NCI-H146 treated with DMSO at 0.1 percent for 48 hours (cell line): ENCODE measurements around the gene ZNF91.
"Not testable (repeated sequence)": the region's sequence is repeated elsewhere in the genome, so short reads cannot be mapped to it uniquely, and the experiment has no call there.

ENCODE experiments used
- DNase-seq: peaks from one replicate; lab custom pipeline; 2025; ENCODE audit not compliant: unreplicated experiment; lab: John Stamatoyannopoulos, UW

ZNF91 gene

GRCh38 chr19:23395041-23395721, at the start of gene ZNF91:
Gene ZNF91, minus strand, starts transcription at chr19:23395471. Its CDS starts 117 bp downstream, at chr19:23395354.
- DNase-seq: peak; percentile 97

- DNase-seq: no peak
Observed at GRCh38 chr19:23440791-23441190, 45.5 kb upstream of the ZNF91 start.

- DNase-seq: no peak
Observed at GRCh38 chr19:23440207-23440606, 44.9 kb upstream of the ZNF91 start.

GRCh38 chr19:23439623-23440022, 44.4 kb upstream of the ZNF91 start:
- no peak for DNase-seq

- DNase-seq: no peak
Observed at GRCh38 chr19:23437901-23438300, 42.6 kb upstream of the ZNF91 start.

GRCh38 chr19:23436944-23437343, 41.7 kb upstream of the ZNF91 start:
- no peak for DNase-seq

GRCh38 chr19:23436318-23436717, 41.0 kb upstream of the ZNF91 start:
- no peak for DNase-seq

- DNase-seq: no peak
Observed at GRCh38 chr19:23420824-23421223, 25.6 kb upstream of the ZNF91 start.

- not testable (repeated sequence) for DNase-seq
Observed at GRCh38 chr19:23419261-23419660, 24.0 kb upstream of the ZNF91 start.

GRCh38 chr19:23415561-23416191, 20.4 kb upstream of the ZNF91 start:
- DNase-seq: peak; percentile 83

GRCh38 chr19:23415034-23415433, 19.8 kb upstream of the ZNF91 start:
- DNase-seq: no peak

GRCh38 chr19:23410155-23410554, 14.9 kb upstream of the ZNF91 start:
- no peak for DNase-seq

GRCh38 chr19:23409392-23410048, 14.2 kb upstream of the ZNF91 start:
- DNase-seq: peak; percentile 18

- no peak for DNase-seq
Observed at GRCh38 chr19:23407616-23408133, 12.4 kb upstream of the ZNF91 start.

GRCh38 chr19:23406721-23407120, 11.4 kb upstream of the ZNF91 start:
- no peak for DNase-seq

GRCh38 chr19:23406091-23406490, 10.8 kb upstream of the ZNF91 start:
- no peak for DNase-seq

GRCh38 chr19:23404676-23405075, 9.4 kb upstream of the ZNF91 start:
- DNase-seq: no peak

- DNase-seq: peak; percentile 32
Observed at GRCh38 chr19:23403581-23404324, 8.5 kb upstream of the ZNF91 start.

GRCh38 chr19:23403052-23403451, 7.8 kb upstream of the ZNF91 start:
- no peak for DNase-seq

GRCh38 chr19:23402388-23402787, 7.1 kb upstream of the ZNF91 start:
- no peak for DNase-seq

GRCh38 chr19:23401086-23401610, 5.9 kb upstream of the ZNF91 start:
- DNase-seq: no peak
